ENCODE data around the gene CLIP2. TPM values are rescaled to one million over a fixed set of nuclear protein-coding genes. Genes with fewer than 3 reads are reported as not detected.
"Not testable (repeated sequence)": the region's sequence is repeated elsewhere in the genome, so short reads cannot be mapped to it uniquely, and the experiment has no call there.

CLIP2 gene
- total RNA-seq, 4 donors from 2014 or later: 35.4 to 212 (median 76.6) TPM

- Histone ChIP-seq H3K4me3 (no peak overlapping the region), H3K27me3 (no peaks in the 10 kb centered on the region), H3K4me1 (peaks cover 0 to 5% (median 2%) of the 10 kb centered on the region in 4 donors), H3K27ac (no peak overlapping the region), H3K9me3 (no peaks in the 10 kb centered on the region), H3K36me3 (no peaks in the 10 kb centered on the region)
- TF ChIP-seq POLR2A (IDR thresholded peaks at IDR 0.05): no peak
- no peak for TF ChIP-seq CTCF (IDR thresholded peaks at IDR 0.05)
- no peak for DNase-seq
Observed at GRCh38 chr7:74418076-74418475, 128.9 kb downstream of the CLIP2 start.

GRCh38 chr7:74418538-74418937 is 129.3 kb downstream of the CLIP2 start:
- H3K27me3 ChIP-seq: no peaks in the 10 kb centered on the region
- TF ChIP-seq CTCF (IDR thresholded peaks at IDR 0.05) (no peak), POLR2A (IDR thresholded peaks at IDR 0.05) (no peak)
- H3K27ac ChIP-seq: no peak overlapping the region
- H3K4me3 ChIP-seq: no peak overlapping the region
- peaks cover 0 to 5% (median 2%) of the 10 kb centered on the region in 4 donors for H3K4me1 ChIP-seq
- H3K36me3 ChIP-seq: no peaks in the 10 kb centered on the region
- no peak for DNase-seq
- H3K9me3 ChIP-seq: no peaks in the 10 kb centered on the region

GRCh38 chr7:74419232-74419631 is 130.0 kb downstream of the CLIP2 start:
- not testable (repeated sequence) for H3K27me3 ChIP-seq, H3K9me3 ChIP-seq, H3K27ac ChIP-seq, H3K4me1 ChIP-seq, H3K4me3 ChIP-seq, H3K36me3 ChIP-seq, DNase-seq

GRCh38 chr7:74420006-74420405 is 130.8 kb downstream of the CLIP2 start:
- no peaks in the 10 kb centered on the region for H3K27me3 ChIP-seq
- no peaks in the 10 kb centered on the region for H3K36me3 ChIP-seq
- H3K4me3 ChIP-seq: no peak overlapping the region
- no peaks in the 10 kb centered on the region for H3K9me3 ChIP-seq
- DNase-seq: no peak
- H3K4me1 ChIP-seq: peaks cover 0 to 5% (median 2%) of the 10 kb centered on the region in 4 donors
- H3K27ac ChIP-seq: no peak overlapping the region
- TF ChIP-seq POLR2A (IDR thresholded peaks at IDR 0.05) (no peak), CTCF (IDR thresholded peaks at IDR 0.05) (no peak)

- H3K4me1 ChIP-seq: no peaks in the 10 kb centered on the region
- H3K27me3 ChIP-seq: no peaks in the 10 kb centered on the region
- no peak for DNase-seq
- no peaks in the 10 kb centered on the region for H3K9me3 ChIP-seq
- H3K4me3 ChIP-seq: no peak overlapping the region
- H3K36me3 ChIP-seq: no peaks in the 10 kb centered on the region
- TF ChIP-seq POLR2A (IDR thresholded peaks at IDR 0.05): no peak
- TF ChIP-seq CTCF (IDR thresholded peaks at IDR 0.05): no peak
- H3K27ac ChIP-seq: no peak overlapping the region
Observed at GRCh38 chr7:74424291-74424880, 135.2 kb downstream of the CLIP2 start.

GRCh38 chr7:74428023-74428422 is 138.8 kb downstream of the CLIP2 start:
- H3K27me3 ChIP-seq: no peaks in the 10 kb centered on the region
- DNase-seq: no peak
- no peaks in the 10 kb centered on the region for H3K9me3 ChIP-seq
- H3K4me3 ChIP-seq: no peak overlapping the region
- TF ChIP-seq POLR2A (IDR thresholded peaks at IDR 0.05) (no peak), CTCF (IDR thresholded peaks at IDR 0.05) (no peak)
- no peak overlapping the region for H3K27ac ChIP-seq
- no peaks in the 10 kb centered on the region for H3K36me3 ChIP-seq
- no peaks in the 10 kb centered on the region for H3K4me1 ChIP-seq

Data from Peyer's patch (tissue), 4 donors.